NB4 (cell line): ENCODE measurements around the gene GOLGB1.

Source experiments
- CTCF ChIP-seq: IDR thresholded peaks from one replicate; pipeline ENCODE4 v1.5.1; 2012; ENCODE audit warnings: low read depth, low read length
- POLR2A ChIP-seq: IDR thresholded peaks from 2 replicates; pipeline ENCODE4 v1.6.1; 2011; ENCODE audit warnings: mild to moderate bottlenecking; ENCODE audit not compliant: insufficient read length; ENCODE audit errors: extremely low read depth

- TF ChIP-seq CTCF = no peak
- no peak for TF ChIP-seq POLR2A
Observed at GRCh38 chr3:121769246-121769645, 19.7 kb upstream of the GOLGB1 start.
